Breast epithelium (tissue), 4 donors: ENCODE measurements around the gene ITPR1. TPM values are rescaled to one million over a fixed set of nuclear protein-coding genes. Genes with fewer than 3 reads are reported as not detected.

Source experiments
- DNase-seq, 2 donors: peaks; one replicate each; pipeline ENCODE4 v3.0.0-alpha.2; 2019; ENCODE audit warnings: low spot score in 2 of 2
- H3K27ac ChIP-seq, 2 donors: fragments of 200-600 bp; sonication (generic) in 1 of 2; one replicate each; pipeline ENCODE4 v1.5.1; 2016 to 2019; ENCODE audit warnings: mild to moderate bottlenecking in 1 of 2
- H3K27me3 ChIP-seq, 2 donors: fragments of 200-600 bp; sonication (generic) in 1 of 2; one replicate each; pipeline versions ENCODE4 v1.5.1 to v1.6.0; 2017 to 2019; ENCODE audit warnings: control low read depth in 1 of 2, mild to moderate bottlenecking in 1 of 2
- H3K36me3 ChIP-seq: fragments of 200-600 bp; one replicate; pipeline ENCODE4 v1.5.1; 2019
- H3K4me1 ChIP-seq, 2 donors: fragments of 200-600 bp; sonication (generic); one replicate each; pipeline ENCODE4 v1.5.1; 2016 to 2019; ENCODE audit warnings: control low read depth in 1 of 2
- H3K4me3 ChIP-seq, 3 donors: fragments of 200-600 bp; sonication (generic); 1 replicate in 2 of 3; 2 replicates in 1 of 3; pipeline ENCODE4 v1.5.1; 2016 to 2019; ENCODE audit warnings: mild to moderate bottlenecking in 3 of 3, moderate library complexity in 2 of 3
- H3K9me3 ChIP-seq, 2 donors: fragments of 200-600 bp; sonication (generic) in 1 of 2; one replicate each; pipeline ENCODE4 v1.5.1; 2016 to 2019; ENCODE audit warnings: control low read depth in 1 of 2
- CTCF ChIP-seq, 3 donors: fragments of 450-650 bp; IDR thresholded peaks; one replicate each; pipeline ENCODE4 v1.5.1; 2016 to 2017; ENCODE audit warnings: antibody characterized with exemption in 3 of 3, mild to moderate bottlenecking in 3 of 3, moderate library complexity in 3 of 3
- POLR2A ChIP-seq: fragments of 450-650 bp; IDR thresholded peaks from one replicate; pipeline ENCODE4 v1.6.1; 2016; ENCODE audit warnings: antibody characterized with exemption, mild to moderate bottlenecking, moderate library complexity
- POLR2AphosphoS5 ChIP-seq, 3 donors: sonication (generic); formaldehyde crosslinking; IDR thresholded peaks; one replicate each; pipeline ENCODE4 v1.6.1; 2017; ENCODE audit warnings: antibody characterized with exemption in 3 of 3
- intact Hi-C: fragments of 100-400 bp; cut with DNase I; formaldehyde crosslinking; loops from one replicate; pipeline ENCODE4 v1.15.1; 2023; ENCODE audit warnings: low total_unique reads
- total RNA-seq, 3 donors: library from RNA; depleted of rRNA; stranded (reverse); fragments of >200 nt; gene quantifications; one replicate each; pipeline ENCODE4 v1.1.0, GENCODE V29; 2016

Gene ITPR1
- total RNA-seq, 3 donors from 2014 or later = 53.8 to 227 (median 174) TPM

DNA sequence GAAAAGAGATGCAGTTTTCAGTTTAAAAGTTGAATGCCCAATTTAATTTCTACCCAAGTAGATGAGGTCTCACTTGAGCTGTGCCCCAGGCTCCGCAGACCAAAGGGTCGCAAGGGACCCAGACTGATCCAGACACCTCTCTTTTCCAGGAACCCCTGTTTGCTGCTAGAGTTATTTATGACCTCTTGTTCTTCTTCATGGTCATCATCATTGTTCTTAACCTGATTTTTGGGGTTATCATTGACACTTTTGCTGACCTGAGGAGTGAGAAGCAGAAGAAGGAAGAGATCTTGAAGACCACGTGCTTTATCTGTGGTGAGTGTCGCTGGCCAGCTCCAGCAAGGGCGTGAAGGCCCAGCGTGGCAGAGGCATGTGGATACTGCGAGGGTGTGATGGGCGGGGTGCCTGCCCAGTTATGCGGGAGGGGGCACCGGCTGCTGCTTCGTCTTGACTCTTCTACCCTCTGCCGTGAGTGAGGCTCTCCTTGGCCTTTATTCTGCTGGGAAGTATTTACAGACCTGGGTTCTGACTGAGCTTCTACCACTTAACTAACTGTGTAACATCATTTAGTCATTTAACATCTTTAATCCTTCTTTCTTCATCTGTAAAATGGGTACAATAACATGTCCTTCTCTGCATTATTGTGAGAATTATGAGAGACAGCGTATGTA is 321.9 kb downstream of the ITPR1 start:
- no peaks in the 10 kb centered on the region for H3K9me3 ChIP-seq
- no peaks in the 10 kb centered on the region for H3K27me3 ChIP-seq
- peak overlapping the region in 1 of 3 donors; percentile 50 for H3K4me3 ChIP-seq
- peak overlapping the region in 1 of 2 donors; percentile 68 for H3K27ac ChIP-seq
- TF ChIP-seq POLR2AphosphoS5 (IDR thresholded peaks at IDR 0.05) (no peak), CTCF (IDR thresholded peaks at IDR 0.05) (no peak), POLR2A (no peak)
- no peak for DNase-seq
- no peaks in the 10 kb centered on the region for H3K36me3 ChIP-seq
- intact Hi-C loops = no loop called here
- no peaks in the 10 kb centered on the region for H3K4me1 ChIP-seq

GRCh38 chr3:4816306-4816705 is 323.2 kb downstream of the ITPR1 start:
- Histone ChIP-seq H3K36me3 (no peaks in the 10 kb centered on the region), H3K4me1 (no peaks in the 10 kb centered on the region), H3K27me3 (no peaks in the 10 kb centered on the region), H3K27ac (no peak overlapping the region), H3K4me3 (no peak overlapping the region), H3K9me3 (no peaks in the 10 kb centered on the region)
- DNase-seq = no peak
- intact Hi-C loops = no loop called here
- TF ChIP-seq CTCF (IDR thresholded peaks at IDR 0.05) (no peak), POLR2A (no peak), POLR2AphosphoS5 (IDR thresholded peaks at IDR 0.05) (no peak)

GRCh38 chr3:4816718-4817117 is 323.6 kb downstream of the ITPR1 start:
- intact Hi-C loops = no loop called here
- no peaks in the 10 kb centered on the region for H3K4me1 ChIP-seq
- no peaks in the 10 kb centered on the region for H3K9me3 ChIP-seq
- H3K36me3 ChIP-seq = no peaks in the 10 kb centered on the region
- no peak for TF ChIP-seq CTCF (IDR thresholded peaks at IDR 0.05)
- no peak for TF ChIP-seq POLR2A
- no peak for TF ChIP-seq POLR2AphosphoS5 (IDR thresholded peaks at IDR 0.05)
- H3K27ac ChIP-seq = no peak overlapping the region
- no peaks in the 10 kb centered on the region for H3K27me3 ChIP-seq
- H3K4me3 ChIP-seq = no peak overlapping the region
- DNase-seq = no peak

DNA sequence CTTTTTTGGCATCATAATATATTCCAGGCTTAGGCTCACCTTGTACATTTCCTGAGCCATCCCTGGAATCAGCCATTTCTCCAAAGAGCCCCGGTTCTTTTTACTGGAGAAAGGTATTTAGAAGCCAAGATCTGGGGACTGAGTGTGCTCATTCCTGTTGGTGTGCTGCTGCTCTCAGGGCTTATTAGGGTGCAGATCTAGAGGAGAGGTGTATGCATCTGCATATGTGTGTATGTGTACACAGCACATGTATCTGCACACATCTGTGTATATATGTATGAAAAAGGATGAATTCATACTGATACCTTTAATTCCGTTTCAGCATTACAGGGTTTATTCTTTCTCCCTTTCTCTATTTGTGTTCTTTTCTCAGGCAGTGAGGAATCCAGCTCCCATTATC is 324.0 kb downstream of the ITPR1 start:
- TF ChIP-seq POLR2A (no peak), CTCF (IDR thresholded peaks at IDR 0.05) (no peak), POLR2AphosphoS5 (IDR thresholded peaks at IDR 0.05) (no peak)
- Histone ChIP-seq H3K9me3 (no peaks in the 10 kb centered on the region), H3K36me3 (no peaks in the 10 kb centered on the region), H3K27me3 (no peaks in the 10 kb centered on the region), H3K27ac (no peak overlapping the region), H3K4me3 (no peak overlapping the region), H3K4me1 (no peaks in the 10 kb centered on the region)
- DNase-seq = no peak
- intact Hi-C loops = no loop called here

DNA sequence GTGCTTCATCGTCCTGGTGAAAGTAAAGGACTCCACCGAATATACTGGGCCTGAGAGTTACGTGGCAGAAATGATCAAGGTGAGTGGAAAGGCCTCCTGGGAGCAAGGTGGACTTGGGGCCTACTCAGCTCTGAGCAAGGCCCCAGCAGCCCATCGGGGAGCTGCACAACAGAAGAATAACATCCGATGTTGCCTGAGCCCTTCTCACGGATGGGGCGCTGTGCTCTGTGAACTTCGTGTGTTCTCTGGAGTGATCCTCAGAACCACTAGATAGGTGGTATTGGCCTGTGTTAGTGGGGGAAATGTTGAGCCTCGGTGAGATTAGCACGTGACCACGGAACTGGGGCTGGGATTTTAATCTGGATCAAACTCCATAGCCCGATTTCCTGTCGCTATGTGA is 325.0 kb downstream of the ITPR1 start:
- DNase-seq = no peak
- TF ChIP-seq POLR2AphosphoS5 (IDR thresholded peaks at IDR 0.05) = no peak
- TF ChIP-seq CTCF (IDR thresholded peaks at IDR 0.05) = no peak
- no peak for TF ChIP-seq POLR2A
- intact Hi-C loops = no loop called here
- Histone ChIP-seq H3K4me1 (no peaks in the 10 kb centered on the region), H3K36me3 (no peaks in the 10 kb centered on the region), H3K27me3 (no peaks in the 10 kb centered on the region), H3K27ac (no peak overlapping the region), H3K4me3 (no peak overlapping the region), H3K9me3 (no peaks in the 10 kb centered on the region)
